ENCODE results near the gene PPM1F.

DNA sequence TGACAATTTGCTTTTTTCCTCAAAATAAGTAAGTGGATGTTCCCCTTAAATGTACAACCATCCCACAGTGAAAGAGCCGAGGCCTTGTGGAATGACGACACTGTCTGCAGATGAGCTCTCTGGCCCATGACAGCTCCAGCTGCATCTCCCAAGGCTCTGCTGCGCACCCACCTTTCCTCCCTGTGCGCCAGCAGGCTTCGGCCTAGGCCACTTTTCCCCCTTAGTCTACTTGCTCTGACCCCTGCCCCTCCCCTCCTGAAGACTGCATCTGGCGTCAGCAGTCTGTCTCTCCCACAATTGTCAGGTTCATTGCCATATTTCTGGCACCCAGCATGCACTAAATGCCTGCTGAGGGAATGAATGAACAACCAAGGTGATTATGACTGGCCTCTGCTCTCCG is 27.9 kb upstream of the PPM1F start:
- TF ChIP-seq ZBED1 (IDR thresholded peaks at IDR 0.05; ENCODE audit: borderline replicate concordance): no peak
- TF ChIP-seq, protein P1, sequence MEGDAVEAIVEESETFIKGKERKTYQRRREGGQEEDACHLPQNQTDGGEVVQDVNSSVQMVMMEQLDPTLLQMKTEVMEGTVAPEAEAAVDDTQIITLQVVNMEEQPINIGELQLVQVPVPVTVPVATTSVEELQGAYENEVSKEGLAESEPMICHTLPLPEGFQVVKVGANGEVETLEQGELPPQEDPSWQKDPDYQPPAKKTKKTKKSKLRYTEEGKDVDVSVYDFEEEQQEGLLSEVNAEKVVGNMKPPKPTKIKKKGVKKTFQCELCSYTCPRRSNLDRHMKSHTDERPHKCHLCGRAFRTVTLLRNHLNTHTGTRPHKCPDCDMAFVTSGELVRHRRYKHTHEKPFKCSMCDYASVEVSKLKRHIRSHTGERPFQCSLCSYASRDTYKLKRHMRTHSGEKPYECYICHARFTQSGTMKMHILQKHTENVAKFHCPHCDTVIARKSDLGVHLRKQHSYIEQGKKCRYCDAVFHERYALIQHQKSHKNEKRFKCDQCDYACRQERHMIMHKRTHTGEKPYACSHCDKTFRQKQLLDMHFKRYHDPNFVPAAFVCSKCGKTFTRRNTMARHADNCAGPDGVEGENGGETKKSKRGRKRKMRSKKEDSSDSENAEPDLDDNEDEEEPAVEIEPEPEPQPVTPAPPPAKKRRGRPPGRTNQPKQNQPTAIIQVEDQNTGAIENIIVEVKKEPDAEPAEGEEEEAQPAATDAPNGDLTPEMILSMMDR (IDR thresholded peaks at IDR 0.05 in 2 of 3, conservative IDR thresholded peaks at IDR 0.05 in 1 of 3; ENCODE audit: control insufficient read depth in 2 of 3, extremely low read depth in 1 of 3, insufficient read depth in 1 of 3, low read depth in 3 of 3, low read length in 3 of 3): no peak
- TF ChIP-seq ZNF24 (IDR thresholded peaks at IDR 0.05): no peak
- no peak for TF ChIP-seq DPF2 (IDR thresholded peaks at IDR 0.05)
- TF ChIP-seq RFX5 (IDR thresholded peaks at IDR 0.05; ENCODE audit: low read depth, low read length): no peak
- TF ChIP-seq FOS (IDR thresholded peaks at IDR 0.05; ENCODE audit: borderline replicate concordance, extremely low read depth, insufficient read length): no peak
- TF ChIP-seq NR2C2 (IDR thresholded peaks at IDR 0.05; ENCODE audit: borderline replicate concordance, control insufficient read depth, insufficient read length, low read depth): no peak
- TF ChIP-seq, protein P2, sequence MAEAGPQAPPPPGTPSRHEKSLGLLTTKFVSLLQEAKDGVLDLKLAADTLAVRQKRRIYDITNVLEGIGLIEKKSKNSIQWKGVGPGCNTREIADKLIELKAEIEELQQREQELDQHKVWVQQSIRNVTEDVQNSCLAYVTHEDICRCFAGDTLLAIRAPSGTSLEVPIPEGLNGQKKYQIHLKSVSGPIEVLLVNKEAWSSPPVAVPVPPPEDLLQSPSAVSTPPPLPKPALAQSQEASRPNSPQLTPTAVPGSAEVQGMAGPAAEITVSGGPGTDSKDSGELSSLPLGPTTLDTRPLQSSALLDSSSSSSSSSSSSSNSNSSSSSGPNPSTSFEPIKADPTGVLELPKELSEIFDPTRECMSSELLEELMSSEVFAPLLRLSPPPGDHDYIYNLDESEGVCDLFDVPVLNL (IDR thresholded peaks at IDR 0.05; ENCODE audit: low read depth, low read length): no peak
- no peak for TF ChIP-seq HCFC1 (IDR thresholded peaks at IDR 0.05; ENCODE audit: low read length)
- TF ChIP-seq CREB1 (IDR thresholded peaks at IDR 0.05; ENCODE audit: low read depth): no peak
- no peak for TF ChIP-seq EZH2 (IDR thresholded peaks at IDR 0.05; ENCODE audit: borderline replicate concordance, control insufficient read depth, low read depth, low read length)

Measured in GM12878 (cell line).